Measurements from ENCODE around the gene BMERB1. TPM values are rescaled to one million over a fixed set of nuclear protein-coding genes. Genes with fewer than 3 reads are reported as not detected.

The BMERB1 gene
- total and polyA plus RNA-seq, 9 of the 15 experiments (the other 6 are each of a cell fraction or from before 2014, with no cell fraction given), result 0.29 to 2.9 (median 0.94) TPM

GRCh38 chr16:15593235-15593634, 158.8 kb downstream of the BMERB1 start (continued):
- TF ChIP-seq ZNF740 (CRISPR knock-in tag; IDR thresholded peaks at IDR 0.05) (peak; percentile 95), ZNF740 (tag; IDR thresholded peaks at IDR 0.05) (peak in 1 of 2 experiments; percentile 43; a peak in 1 of 4 replicates), SMARCE1 (IDR thresholded peaks at IDR 0.05) (peak; percentile 74), ZNF197 (CRISPR knock-in tag; IDR thresholded peaks at IDR 0.05; ENCODE audit: low read depth) (peak; percentile 37; the same call in 1 of the 2 replicates), ZNF766 (CRISPR knock-in tag; conservative IDR thresholded peaks at IDR 0.05) (peak; percentile 46; the same call in 1 of the 2 replicates), DDX20 (tag; IDR thresholded peaks at IDR 0.05; ENCODE audit: low read depth) (peak; percentile 44; the same call in 1 of the 2 replicates), ATF7 (IDR thresholded peaks at IDR 0.05) (peak; percentile 40; the same call in 1 of the 2 replicates), ATF3 (IDR thresholded peaks at IDR 0.05) (peak; percentile 81), ATF3 (CRISPR knock-in tag; conservative IDR thresholded peaks at IDR 0.05) (no peak), ZBED1 (IDR thresholded peaks at IDR 0.05) (0 out of 2 replicates have a peak, but pooled peaks have one; percentile 30), JUND (IDR thresholded peaks at IDR 0.05; ENCODE audit: borderline replicate concordance, low read depth, low read length) (peak; percentile 89), JUND (tag; IDR thresholded peaks at IDR 0.05; ENCODE audit: borderline replicate concordance, low read depth, low read length) (peak; percentile 59; the same call in 1 of the 3 replicates), CCNT2 (IDR thresholded peaks at IDR 0.05; ENCODE audit: borderline replicate concordance, extremely low read depth, insufficient read length, low read depth, low read length) (peak; percentile 26), HDAC3 (IDR thresholded peaks at IDR 0.05; ENCODE audit: borderline replicate concordance, partially characterized antibody) (no peak), MGA (IDR thresholded peaks at IDR 0.05) (no peak)

Measured in K562 (cell line).